IMR-90 (cell line): Measurements from ENCODE around the gene ANKRD55. TPM values are rescaled to one million over a fixed set of nuclear protein-coding genes. Genes with fewer than 3 reads are reported as not detected.

ENCODE experiments used
- ATAC-seq: fragments of 200-7000 bp; cut with Tn5 transposase; 2 replicates; pipeline ENCODE4 v1.9.1; 2020; ENCODE audit warnings: low read depth, mild to moderate bottlenecking, moderate library complexity
- BruUV-seq: library from RNA; stranded (reverse); fragments of 400-500 nt; replicated peaks from 2 replicates; lab custom pipeline; 2021; lab: Mats Ljungman, UMichigan
- CTCF ChIA-PET: fragments of 300-600 bp; formaldehyde crosslinking; extraction: SDS; loops from one replicate; lab custom pipeline; 2021; ENCODE audit warnings: antibody characterized with exemption; lab: Yijun Ruan, JAX
- POLR2A ChIA-PET: fragments of 300-600 bp; sonication (Branson Sonifier 250); formaldehyde crosslinking; loops from one replicate; lab custom pipeline; 2022; ENCODE audit warnings: antibody characterized with exemption; ENCODE audit not compliant: unreplicated experiment; lab: Charles Lee
- DNase-seq: peaks from one replicate; pipeline ENCODE4 v3.0.0; 2013
- H2AFZ ChIP-seq: replicated peaks from 2 replicates; pipeline ENCODE3; 2013; ENCODE audit warnings: low read length, mild to moderate bottlenecking; ENCODE audit not compliant: poor library complexity
- H2AK5ac ChIP-seq: 2 replicates; pipeline ENCODE4 v1.6.1; 2013; ENCODE audit warnings: low read depth, low read length, inconsistent platforms
- H2AK9ac ChIP-seq: replicated peaks from 2 replicates; pipeline ENCODE3; 2013; ENCODE audit warnings: mild to moderate bottlenecking, low read depth, low read length, moderate library complexity; ENCODE audit not compliant: poor library complexity
- H2BK120ac ChIP-seq: 2 replicates; pipeline ENCODE4 v1.6.1; 2013; ENCODE audit warnings: low read depth, low read length, inconsistent platforms
- H2BK15ac ChIP-seq: 3 replicates; pipeline ENCODE4 v1.6.1; 2013; ENCODE audit warnings: low read depth, low read length, inconsistent platforms
- H2BK20ac ChIP-seq: 2 replicates; pipeline ENCODE4 v1.6.1; 2013; ENCODE audit warnings: low read depth, mild to moderate bottlenecking, inconsistent platforms, low read length, moderate library complexity
- H2BK5ac ChIP-seq: 2 replicates; pipeline ENCODE4 v1.6.1; 2013; ENCODE audit warnings: mild to moderate bottlenecking, low read depth, low read length, inconsistent platforms; ENCODE audit not compliant: poor library complexity, severe bottlenecking
- H3K14ac ChIP-seq: replicated peaks from 2 replicates; pipeline ENCODE4 v1.6.1; 2013; ENCODE audit warnings: low read depth, low read length, inconsistent platforms
- H3K18ac ChIP-seq: 2 replicates; pipeline ENCODE4 v1.6.1; 2013; ENCODE audit warnings: low read depth, low read length, control low read depth
- H3K23ac ChIP-seq: 2 replicates; pipeline ENCODE4 v1.6.1; 2013; ENCODE audit warnings: low read depth, low read length, inconsistent platforms
- H3K27ac ChIP-seq: 2 replicates; pipeline ENCODE4 v1.5.1; 2013; ENCODE audit warnings: mild to moderate bottlenecking, control low read depth, low read length; ENCODE audit not compliant: insufficient read depth
- H3K27me3 ChIP-seq: 2 replicates; pipeline ENCODE4 v1.6.1; 2013; ENCODE audit warnings: low read length; ENCODE audit not compliant: control insufficient read depth, insufficient read depth
- H3K36me3 ChIP-seq: 2 replicates; pipeline ENCODE4 v1.6.1; 2013; ENCODE audit warnings: low read length, mixed read lengths; ENCODE audit not compliant: control insufficient read depth, insufficient read depth
- H3K4ac ChIP-seq: 2 replicates; pipeline ENCODE4 v1.6.1; 2013; ENCODE audit warnings: low read depth, low read length, inconsistent platforms
- H3K4me1 ChIP-seq: 2 replicates; pipeline ENCODE4 v1.6.1; 2013; ENCODE audit warnings: low read length, mixed read lengths; ENCODE audit not compliant: control insufficient read depth, insufficient read depth
- H3K4me2 ChIP-seq: 2 replicates; pipeline ENCODE4 v1.6.1; 2013; ENCODE audit warnings: low read depth, mild to moderate bottlenecking, control low read depth, low read length, moderate library complexity
- H3K4me3 ChIP-seq: 2 replicates; pipeline ENCODE4 v1.5.1; 2013; ENCODE audit warnings: low read depth, mild to moderate bottlenecking, control low read depth, low read length, moderate library complexity; ENCODE audit not compliant: insufficient read depth
- H3K56ac ChIP-seq: 2 replicates; pipeline ENCODE4 v1.6.1; 2013; ENCODE audit warnings: low read length, inconsistent platforms; ENCODE audit not compliant: insufficient read depth; ENCODE audit errors: extremely low read depth
- H3K79me1 ChIP-seq, 2 experiments: 2 replicates each; pipeline ENCODE4 v1.6.1; 2013; ENCODE audit warnings: low read length in 2 of 2, inconsistent platforms in 1 of 2, low read depth in 1 of 2
- H3K9ac ChIP-seq: 2 replicates; pipeline ENCODE4 v1.6.1; 2013; ENCODE audit warnings: low read depth, low read length, control low read depth
- H3K9me1 ChIP-seq: 2 replicates; pipeline ENCODE4 v1.6.1; 2013; ENCODE audit warnings: low read length, inconsistent platforms; ENCODE audit not compliant: insufficient read depth
- H3K9me3 ChIP-seq: 2 replicates; pipeline ENCODE4 v1.6.1; 2013; ENCODE audit warnings: low read length; ENCODE audit not compliant: control insufficient read depth, insufficient read depth
- H4K20me1 ChIP-seq: 2 replicates; pipeline ENCODE4 v1.6.1; 2013; ENCODE audit warnings: low read length, inconsistent platforms; ENCODE audit not compliant: insufficient read depth
- H4K5ac ChIP-seq: 2 replicates; pipeline ENCODE4 v1.6.1; 2013; ENCODE audit warnings: mild to moderate bottlenecking, low read depth, low read length, control low read depth
- H4K8ac ChIP-seq, 2 experiments: 2 replicates each; pipeline ENCODE4 v1.6.1; 2013; ENCODE audit warnings: low read depth in 2 of 2, low read length in 2 of 2, control low read depth in 1 of 2, inconsistent platforms in 1 of 2
- H4K91ac ChIP-seq: 2 replicates; pipeline ENCODE4 v1.6.1; 2013; ENCODE audit warnings: low read depth, low read length, inconsistent platforms; ENCODE audit not compliant: insufficient read depth
- CEBPB ChIP-seq: IDR thresholded peaks from 2 replicates; pipeline ENCODE4 v1.6.1; 2012; ENCODE audit warnings: low read depth, low read length, improper control_type of control experiment
- CTCF ChIP-seq: conservative IDR thresholded peaks from 2 replicates; pipeline ENCODE4 v1.5.1; 2012; ENCODE audit warnings: mild to moderate bottlenecking, low read depth, low read length, improper control_type of control experiment
- ELK1 ChIP-seq: fragments of 150-350 bp; IDR thresholded peaks from 2 replicates; pipeline ENCODE4 v1.6.1; 2016; ENCODE audit warnings: low read depth, mild to moderate bottlenecking, low read length, moderate library complexity, borderline replicate concordance
- MAFK ChIP-seq: IDR thresholded peaks from 2 replicates; pipeline ENCODE4 v1.6.1; 2012; ENCODE audit warnings: low read depth, low read length, improper control_type of control experiment
- MAZ ChIP-seq: IDR thresholded peaks from 2 replicates; pipeline ENCODE4 v1.6.1; 2012; ENCODE audit warnings: low read depth, mild to moderate bottlenecking, low read length, improper control_type of control experiment, moderate library complexity, borderline replicate concordance
- MXI1 ChIP-seq: IDR thresholded peaks from 2 replicates; pipeline ENCODE4 v1.6.1; 2012; ENCODE audit warnings: low read depth, mild to moderate bottlenecking, low read length, moderate library complexity, borderline replicate concordance
- POLR2A ChIP-seq: IDR thresholded peaks from 2 replicates; pipeline ENCODE4 v1.6.1; 2012; ENCODE audit warnings: mild to moderate bottlenecking, low read depth, low read length
- RAD21 ChIP-seq: IDR thresholded peaks from 2 replicates; pipeline ENCODE4 v1.6.1; 2012; ENCODE audit warnings: low read length, improper control_type of control experiment
- RCOR1 ChIP-seq: IDR thresholded peaks from 2 replicates; pipeline ENCODE4 v1.6.1; 2012; ENCODE audit warnings: mild to moderate bottlenecking, low read length, improper control_type of control experiment; ENCODE audit not compliant: insufficient replicate concordance
- RFX5 ChIP-seq: IDR thresholded peaks from 2 replicates; pipeline ENCODE4 v1.8.0; 2012; ENCODE audit warnings: low read depth, mild to moderate bottlenecking, low read length, moderate library complexity
- SMC3 ChIP-seq: fragments of 150-350 bp; IDR thresholded peaks from 2 replicates; pipeline ENCODE4 v1.6.1; 2016; ENCODE audit warnings: low read depth, mild to moderate bottlenecking, antibody characterized with exemption, low read length, moderate library complexity
- USF2 ChIP-seq: fragments of 150-350 bp; IDR thresholded peaks from 2 replicates; pipeline ENCODE4 v1.6.1; 2017; ENCODE audit warnings: mild to moderate bottlenecking, antibody characterized with exemption, low read length, low read depth
- WGBS, 2 experiments: methylation state at CpG; one replicate each; pipeline versions ENCODE4 v1.1.5 to v1.1.7; 2013; ENCODE audit warnings: missing lambda C conversion rate in 2 of 2; ENCODE audit not compliant: insufficient read length in 1 of 2; ENCODE audit errors: extremely low coverage in 2 of 2; 5-methylcytosine and 5-hydroxymethylcytosine counted together
- dilution Hi-C: fragments of 300-500 bp; cut with HindIII; formaldehyde crosslinking; loops from one replicate; pipeline ENCODE4 v1.14.3; 2018; ENCODE audit warnings: low sequenced_read_pairs; ENCODE audit not compliant: unreplicated experiment
- in situ Hi-C: fragments of 300-500 bp; cut with MboI; formaldehyde crosslinking; loops from 3 replicates; pipeline ENCODE4 v1.14.3; 2019; ENCODE audit warnings: low sequenced_read_pairs, inconsistent platforms, mixed read lengths
- intact Hi-C: fragments of 100-400 bp; cut with micrococcal nuclease; formaldehyde crosslinking; loops from 2 replicates; pipeline ENCODE4 v1.10.0; 2022
- polyA plus RNA-seq, 3 experiments: library from polyadenylated mRNA; depleted of rRNA; stranded (reverse); fragments of >200 nt; gene quantifications; 2 replicates each; pipeline ENCODE4 v1.2.3, GENCODE V29; 2012; ENCODE audit warnings: low replicate concordance in 1 of 3
- total RNA-seq: library from RNA; depleted of rRNA; stranded (reverse); fragments of >200 nt; gene quantifications from 2 replicates; pipeline ENCODE4 v1.2.3, GENCODE V29; 2012

ANKRD55 gene
- total and polyA plus RNA-seq, 2 of the 4 experiments (the other 2 are of a cell fraction), result not detected

GRCh38 chr5:56101180-56101579, 131.9 kb downstream of the ANKRD55 start:
- Histone ChIP-seq H2BK20ac (no peak overlapping the region), H2BK15ac (no peak overlapping the region; the same call in 2 of the 3 replicates), H3K36me3 (no peaks in the 10 kb centered on the region), H3K4ac (no peak overlapping the region), H3K9me1 (peaks cover 4% of the 10 kb centered on the region), H3K9ac (no peak overlapping the region), H3K9me3 (peaks cover 2% of the 10 kb centered on the region), H3K56ac (no peak overlapping the region), H4K20me1 (no peaks in the 10 kb centered on the region), H2BK5ac (no peak overlapping the region), H2AK9ac (no peak overlapping the region), H2BK120ac (no peak overlapping the region), H3K79me1 (no peaks in the 10 kb centered on the region), H3K27me3 (no peaks in the 10 kb centered on the region), H4K91ac (no peak overlapping the region), H4K5ac (no peak overlapping the region), H3K4me3 (no peak overlapping the region), H3K4me1 (peaks cover 4% of the 10 kb centered on the region; the same call in 1 of the 2 replicates), H3K14ac (no peak overlapping the region), H4K8ac (no peak overlapping the region), H3K23ac (no peak overlapping the region), H2AK5ac (no peak overlapping the region), H2AFZ (no peak overlapping the region), H3K27ac (no peak overlapping the region), H3K18ac (no peak overlapping the region), H3K4me2 (no peak overlapping the region)
- WGBS, 2 experiments, result no CpG with 5 or more reads among the region's 3 CpGs
- ATAC-seq (no peak), DNase-seq (no peak)
- no TSS peak for BruUV-seq
- CTCF ChIA-PET, result no interaction called here
- POLR2A ChIA-PET, result no interaction called here
- dilution Hi-C loops, result no loop called here
- intact Hi-C loops, result no loop called here
- TF ChIP-seq POLR2A (no peak), RAD21 (no peak), ELK1 (no peak), MAFK (no peak), CEBPB (no peak), USF2 (no peak), SMC3 (no peak), CTCF (no peak), RCOR1 (no peak), MXI1 (no peak), MAZ (no peak), RFX5 (no peak)
- in situ Hi-C loops, result no loop called here
